Kasumi-1 (cell line): ENCODE data around the gene GRM4.

Experiments used
- DNase-seq, 2 experiments: peaks; one replicate each; lab custom pipeline; 2025; lab: John Stamatoyannopoulos, UW

GRM4 gene

DNA sequence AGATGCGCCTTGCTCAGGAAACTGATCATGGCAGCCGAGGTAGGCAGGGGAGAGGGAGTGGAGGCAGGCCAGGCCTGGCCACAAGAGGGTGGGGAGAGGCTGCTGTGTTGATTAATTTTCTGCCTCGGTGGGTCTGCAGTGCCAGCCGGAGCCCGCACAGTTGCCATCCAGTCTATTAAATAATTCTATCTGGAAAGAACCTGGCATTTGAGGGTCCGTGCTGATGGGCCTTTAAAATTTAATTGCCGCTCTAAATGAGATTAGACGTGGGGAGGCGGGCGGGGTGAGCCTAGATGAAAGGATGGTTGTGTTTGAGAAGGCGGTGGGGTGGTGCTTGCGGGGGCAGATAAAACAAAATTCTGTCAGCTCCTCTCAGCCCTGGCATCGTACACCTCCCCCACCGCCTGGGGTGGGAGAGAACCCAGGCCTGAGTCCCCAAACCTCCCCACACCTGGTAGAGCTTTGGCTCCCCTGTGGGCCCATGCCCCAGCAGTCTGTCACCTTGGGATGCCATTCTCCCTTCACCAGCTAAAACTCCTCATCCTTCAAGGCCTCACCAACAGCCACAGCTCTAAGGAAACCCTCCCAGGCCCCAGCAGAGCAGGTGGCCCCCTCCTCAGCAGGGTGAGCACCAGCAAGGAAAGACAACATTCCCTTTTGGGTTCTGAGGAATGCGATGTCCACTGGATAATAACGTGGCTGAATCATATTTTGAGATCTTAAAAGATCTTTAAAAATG lies 167.3 kb downstream of the GRM4 start:
- no peak for DNase-seq

- no peak for DNase-seq
Measured at GRCh38 chr6:33977606-33978411, 168.1 kb downstream of the GRM4 start.

DNA sequence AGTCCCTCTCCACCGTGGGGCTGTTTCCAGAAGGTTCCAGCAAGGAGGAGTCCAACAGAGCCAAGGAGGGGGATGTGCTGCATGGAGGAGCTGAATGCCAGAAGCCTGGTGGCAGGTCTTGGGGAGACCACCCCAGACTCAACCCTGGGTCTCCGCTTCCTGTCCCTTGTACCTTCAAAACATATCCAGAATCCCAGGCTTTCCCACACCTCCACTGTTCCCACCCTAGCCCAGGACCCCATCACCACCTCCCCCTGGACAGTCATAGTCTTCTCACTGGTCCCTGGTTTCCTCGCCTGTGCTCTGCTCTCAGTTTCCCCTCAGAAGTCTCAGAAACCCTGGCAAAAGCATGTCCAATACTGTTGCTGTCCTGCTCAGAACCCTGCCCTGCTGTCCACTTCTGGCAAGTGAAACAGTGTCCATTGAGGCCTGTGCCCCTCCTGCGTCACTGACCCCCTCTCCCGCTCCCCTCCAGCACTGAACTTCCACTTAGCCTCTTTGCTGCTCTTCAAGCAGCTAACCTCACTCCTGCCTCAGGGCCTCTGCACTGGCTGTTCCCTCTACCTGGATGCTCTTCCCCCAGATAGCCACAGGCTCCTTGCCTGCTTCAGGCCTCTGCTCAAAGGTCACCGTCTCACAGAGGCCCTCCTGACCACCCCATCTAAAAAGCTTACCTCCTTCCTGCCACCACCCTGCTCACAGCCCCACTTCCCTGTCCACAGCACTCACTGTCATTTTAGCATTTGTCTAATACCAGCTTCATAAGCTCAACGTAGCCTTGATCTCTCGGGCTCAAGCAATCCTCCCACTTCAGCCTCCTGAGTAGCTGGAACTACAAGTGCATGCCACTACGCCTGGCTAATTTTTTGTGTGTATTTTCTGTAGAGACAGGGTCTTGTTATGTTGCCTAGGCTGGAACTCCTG lies 169.2 kb downstream of the GRM4 start:
- no peak for DNase-seq

DNA sequence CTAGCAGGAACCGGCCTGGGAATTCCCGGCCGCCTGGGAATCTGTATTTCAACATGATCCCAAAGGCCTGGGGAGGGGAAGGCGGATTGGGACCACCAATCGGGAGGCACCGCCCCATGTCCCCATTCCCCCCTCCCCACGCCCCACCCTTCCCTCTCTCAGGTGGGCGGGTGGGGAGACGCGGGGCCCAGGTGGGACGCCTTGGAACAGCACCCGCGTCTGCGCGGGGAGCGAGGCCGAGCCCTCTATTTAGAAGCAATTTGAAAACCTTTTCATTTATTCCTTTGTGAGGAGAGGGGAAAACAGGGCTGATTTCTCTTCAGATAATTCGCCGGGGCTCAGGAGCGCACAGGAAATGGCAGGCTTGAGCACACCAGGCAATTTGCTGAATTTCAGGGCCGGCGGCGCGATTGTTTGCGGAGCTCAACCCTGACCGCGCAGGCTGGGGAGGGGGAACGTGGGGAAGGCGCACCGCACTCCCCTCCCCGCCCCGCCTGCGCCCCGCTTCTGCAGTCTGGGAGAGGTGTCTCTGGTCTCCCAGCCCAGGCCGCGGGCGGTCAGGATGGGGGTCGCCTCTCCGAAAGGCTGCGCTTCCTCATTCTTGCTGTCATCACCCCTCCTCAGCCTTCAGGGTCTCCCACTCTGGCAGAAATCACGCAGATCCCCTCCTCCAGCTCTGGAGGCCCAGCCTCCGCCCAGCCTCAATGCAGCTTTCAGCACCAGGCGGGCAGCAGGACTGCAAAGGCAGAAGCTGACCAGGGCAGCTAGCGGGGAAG lies 170.0 kb downstream of the GRM4 start:
- DNase-seq, result no peak

DNA sequence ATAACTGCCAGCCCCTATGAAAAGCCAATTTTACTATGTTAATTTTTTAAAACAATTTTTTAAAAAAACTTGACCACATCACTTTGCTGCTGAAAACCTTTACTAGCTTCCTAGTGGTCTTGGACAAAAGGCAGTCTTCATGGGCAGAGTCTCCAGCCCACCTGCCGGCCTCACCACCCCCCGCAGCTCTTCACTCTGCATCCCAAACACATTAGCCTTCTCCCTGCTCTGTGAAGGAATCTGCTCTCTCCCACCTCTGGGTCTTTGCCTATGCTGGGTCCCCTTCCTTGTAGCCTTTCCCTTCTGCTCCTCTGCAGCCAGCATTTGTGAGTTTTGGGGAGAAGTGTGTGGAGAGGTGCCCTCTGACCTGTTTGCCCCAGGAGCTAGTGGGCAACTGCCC lies 171.4 kb downstream of the GRM4 start:
- no peak for DNase-seq

GRCh38 chr6:33974030-33974429 lies 171.9 kb downstream of the GRM4 start:
- DNase-seq, result no peak

DNA sequence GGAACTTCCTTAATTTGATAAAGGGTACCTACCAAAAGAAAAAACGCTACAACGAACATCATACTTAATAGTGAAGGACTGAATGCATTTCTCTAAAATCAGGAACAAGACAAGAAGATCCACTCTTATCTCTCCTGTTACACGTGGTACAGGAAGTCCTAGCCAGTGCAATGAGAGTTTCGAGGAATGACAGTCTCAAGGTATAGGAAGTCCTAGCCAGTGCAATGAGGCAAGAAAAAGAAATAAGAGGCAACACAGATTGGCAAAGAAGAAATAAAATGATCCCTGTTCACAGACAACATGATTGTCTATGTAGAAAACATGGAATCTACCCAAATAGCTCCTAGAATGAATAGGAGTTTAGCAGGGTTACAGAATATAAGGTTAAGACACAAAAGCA lies 174.3 kb downstream of the GRM4 start:
- DNase-seq, result no peak
